Stimulated activated CD4-positive, alpha-beta T cell treated with anti-CD3 and anti-CD28 coated beads, Interleukin-4, amount 100 ng/mL, for 24 hours (primary cell): ENCODE measurements around the gene SLC25A45.

Experiments used
- DNase-seq: peaks from one replicate; pipeline ENCODE4 v3.0.0-alpha.2; 2020

SLC25A45 gene

DNA sequence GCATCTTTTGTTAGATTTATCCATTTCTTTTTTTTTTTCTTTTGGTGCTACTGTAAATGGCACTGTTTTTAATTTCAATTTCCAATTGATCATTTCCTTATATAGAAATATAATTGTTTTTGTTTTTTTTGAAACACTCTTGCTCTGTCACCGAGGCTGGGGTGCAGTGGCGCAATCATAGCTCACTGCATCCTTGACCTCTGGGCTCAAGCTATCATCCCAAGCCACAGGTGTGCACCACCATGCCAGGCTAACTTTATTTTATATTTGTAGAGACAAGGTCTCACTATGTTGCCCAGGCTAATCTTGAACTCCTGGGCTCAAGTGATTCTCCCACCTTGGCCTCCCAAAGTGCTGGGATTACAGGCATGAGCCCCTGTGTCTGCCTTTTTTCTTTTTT lies 20.3 kb upstream of the SLC25A45 start:
- DNase-seq: no peak

DNA sequence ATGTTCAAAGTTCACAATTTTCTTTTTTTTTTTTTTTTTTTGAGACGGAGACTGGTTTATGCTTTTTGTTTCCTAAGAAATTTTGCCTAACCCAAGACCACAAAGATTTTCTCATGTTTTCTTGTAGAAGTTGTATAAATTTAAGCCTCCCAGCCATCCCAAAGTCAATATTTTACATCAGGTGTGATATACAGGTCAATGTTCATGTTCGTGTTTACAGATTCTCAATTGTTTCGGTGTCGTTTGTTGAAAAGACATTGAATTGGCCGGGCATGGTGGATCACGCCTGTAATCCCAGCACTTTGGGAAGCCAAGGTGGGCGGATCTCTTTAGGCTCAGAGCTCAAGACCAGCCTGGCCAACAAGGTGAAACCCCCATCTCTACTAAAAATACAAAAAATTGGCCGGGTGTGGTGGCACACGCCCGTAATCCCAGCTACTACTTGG lies 19.4 kb upstream of the SLC25A45 start:
- DNase-seq: no peak

- DNase-seq: no peak
These were observed 18.8 kb upstream of the SLC25A45 start for GRCh38 chr11:65401073-65401802.

GRCh38 chr11:65400307-65401072 lies 18.0 kb upstream of the SLC25A45 start:
- DNase-seq: no peak

DNA sequence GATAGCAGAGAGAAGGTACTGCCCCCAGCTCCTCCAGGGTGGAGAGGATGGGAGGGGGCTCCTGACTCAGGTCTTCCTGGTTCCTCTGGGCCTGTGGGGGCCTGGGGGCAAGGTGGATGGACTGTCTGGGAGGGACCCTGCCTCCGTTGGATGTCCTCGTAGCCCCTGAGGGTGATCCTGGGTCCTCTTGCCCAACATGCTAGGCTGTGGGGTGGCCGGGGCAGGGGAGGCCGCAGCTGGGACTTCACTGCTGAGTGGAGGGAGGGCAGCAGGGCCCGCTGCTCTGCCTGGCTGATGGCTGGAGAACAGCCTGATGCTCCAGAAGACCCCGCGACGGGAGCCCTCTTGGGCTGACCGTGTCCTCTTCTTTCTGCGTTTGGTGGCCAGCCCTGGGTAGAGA lies 17.4 kb upstream of the SLC25A45 start:
- no peak for DNase-seq

DNA sequence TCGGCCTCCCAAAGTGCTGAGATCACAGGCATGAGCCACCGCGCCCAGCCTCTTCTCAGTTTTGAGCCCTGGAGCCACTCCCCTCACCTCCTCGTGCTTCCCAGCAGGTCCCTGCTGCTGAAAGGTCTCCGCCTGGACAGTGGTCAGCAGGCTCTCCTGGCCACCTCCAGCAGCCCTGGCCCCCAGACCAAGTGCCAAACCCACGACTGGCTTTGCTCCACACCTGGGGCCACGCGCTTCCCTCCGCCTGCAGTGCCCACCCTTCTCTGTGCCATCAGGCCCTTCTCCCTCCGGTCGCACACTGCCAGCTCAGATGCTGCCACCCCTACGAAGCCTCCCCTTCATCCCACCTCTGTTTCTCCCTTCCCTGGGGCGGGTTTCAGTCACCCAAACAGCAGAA lies 16.8 kb upstream of the SLC25A45 start:
- DNase-seq: no peak

DNA sequence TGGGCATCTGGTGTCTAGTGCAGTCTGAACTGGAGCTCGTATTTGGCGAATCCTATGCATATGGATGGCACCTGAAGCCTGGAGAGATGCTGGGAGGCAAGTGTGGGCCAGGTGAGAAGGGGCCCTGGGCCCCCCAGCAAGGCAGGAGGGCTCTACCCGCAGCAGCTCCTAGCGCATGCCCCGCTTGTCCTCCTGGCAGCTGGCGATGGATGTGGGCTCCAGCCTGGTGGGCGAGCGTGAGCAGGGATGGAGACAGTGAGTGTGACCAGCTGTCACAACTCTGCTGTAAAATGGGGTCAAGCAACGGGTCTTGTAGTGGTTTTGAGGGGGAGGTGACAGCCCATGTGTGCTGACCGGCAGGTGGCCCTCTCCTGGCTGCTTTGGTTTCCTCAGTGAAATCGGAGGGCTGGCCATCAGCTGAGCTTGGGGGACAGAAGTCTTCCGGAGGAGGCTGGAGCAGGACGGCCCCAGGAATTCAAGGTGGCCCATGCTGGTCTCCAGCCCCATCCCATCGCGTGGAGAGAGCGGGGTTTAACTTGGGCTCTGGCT lies 16.0 kb upstream of the SLC25A45 start:
- DNase-seq: no peak

DNA sequence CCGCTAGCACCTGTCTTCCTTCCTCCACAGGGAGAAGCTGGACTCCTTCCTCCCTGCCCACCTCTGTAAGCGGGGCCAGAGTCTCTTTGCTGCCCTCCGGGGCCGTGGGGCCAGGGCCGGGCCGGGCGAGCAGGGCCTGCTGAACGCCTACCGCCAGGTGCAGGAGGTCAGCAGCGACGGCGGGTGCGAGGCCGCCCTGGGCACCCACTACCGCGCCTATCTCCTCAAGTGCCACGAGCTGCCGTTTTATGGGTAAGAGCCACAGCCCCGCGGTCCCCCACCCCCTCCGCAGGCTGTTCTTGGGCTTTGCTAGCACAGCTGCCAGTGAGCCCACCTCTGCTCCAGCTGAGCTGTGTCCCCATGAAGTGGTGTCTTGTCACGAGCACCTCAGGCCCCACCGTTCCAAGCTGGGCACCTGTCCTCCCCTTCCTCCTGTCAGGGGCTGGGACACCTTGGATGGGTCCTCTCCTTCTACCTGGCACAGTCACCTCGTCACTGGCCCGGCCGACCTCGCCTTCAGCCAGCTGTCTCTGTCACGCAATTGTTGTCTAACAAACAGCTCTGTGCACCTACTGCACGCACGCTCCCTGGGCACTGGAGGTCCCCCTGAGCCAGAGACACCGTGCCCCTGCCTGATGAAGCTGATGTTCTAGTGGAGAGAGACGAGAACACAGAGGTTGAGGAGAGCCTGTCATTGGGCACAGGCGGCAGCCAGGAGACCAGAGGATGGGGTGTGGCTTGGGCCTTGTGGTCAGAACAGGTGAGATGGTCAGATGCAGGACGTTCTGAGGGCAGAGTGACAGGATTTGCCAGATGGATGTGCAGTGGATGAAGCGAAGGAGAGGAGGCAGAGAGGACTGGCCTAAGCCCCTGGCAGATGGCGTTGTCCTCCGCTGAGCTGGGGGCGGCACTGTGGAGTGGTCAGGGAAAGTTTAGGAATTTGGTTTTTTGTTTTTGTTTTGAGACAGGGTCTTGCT lies 14.6 kb upstream of the SLC25A45 start:
- DNase-seq: no peak

DNA sequence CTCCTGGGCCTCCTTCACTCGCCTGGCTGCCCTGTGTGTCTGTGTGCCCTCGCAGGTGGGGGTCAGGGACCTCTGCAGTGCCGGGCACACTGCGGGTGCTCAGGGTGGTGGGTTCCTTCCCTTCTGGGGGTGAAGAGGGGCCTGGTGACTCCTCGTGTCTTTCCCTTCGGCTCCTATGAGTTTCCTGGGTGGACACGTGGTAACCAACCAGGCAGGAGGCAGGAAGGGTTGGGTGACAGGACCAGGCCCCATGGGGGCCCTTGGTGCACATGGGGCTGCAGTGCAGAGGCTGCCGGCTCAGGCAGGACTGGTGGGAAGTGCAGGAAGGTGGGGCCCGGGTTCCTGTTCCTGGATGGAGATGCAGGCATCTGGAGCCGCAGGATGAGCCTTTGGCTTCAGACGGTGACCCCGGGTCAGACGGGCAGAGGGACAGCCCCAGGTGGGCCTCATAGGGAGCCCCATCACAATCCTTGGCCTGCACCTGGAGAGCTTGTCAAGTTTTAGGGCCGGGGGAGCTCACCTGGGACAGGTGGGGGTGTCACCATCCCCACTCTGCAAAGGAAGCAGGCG lies 13.6 kb upstream of the SLC25A45 start:
- DNase-seq: no peak

DNA sequence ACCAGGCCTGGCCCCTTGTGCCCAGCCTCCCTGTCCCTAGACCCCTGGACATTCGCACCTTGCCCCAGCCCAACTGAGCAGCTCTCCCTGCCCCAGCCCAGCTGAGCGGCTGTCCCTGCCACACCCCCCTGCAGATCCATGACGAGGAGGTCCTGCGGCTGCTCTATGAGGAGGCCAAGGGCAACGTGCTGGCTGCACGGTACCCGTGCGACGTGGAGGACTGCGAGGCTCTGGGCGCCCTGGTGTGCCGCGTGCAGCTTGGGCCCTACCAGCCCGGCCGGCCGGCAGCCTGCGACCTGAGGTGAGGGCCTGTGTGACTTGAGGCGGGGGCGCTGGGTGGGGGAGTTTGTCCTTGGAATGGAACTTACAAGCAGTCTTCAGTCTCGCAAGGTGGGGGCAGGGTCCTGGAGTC lies 11.7 kb upstream of the SLC25A45 start:
- no peak for DNase-seq

- no peak for DNase-seq
These were observed 11.2 kb upstream of the SLC25A45 start for GRCh38 chr11:65393513-65394079.

DNA sequence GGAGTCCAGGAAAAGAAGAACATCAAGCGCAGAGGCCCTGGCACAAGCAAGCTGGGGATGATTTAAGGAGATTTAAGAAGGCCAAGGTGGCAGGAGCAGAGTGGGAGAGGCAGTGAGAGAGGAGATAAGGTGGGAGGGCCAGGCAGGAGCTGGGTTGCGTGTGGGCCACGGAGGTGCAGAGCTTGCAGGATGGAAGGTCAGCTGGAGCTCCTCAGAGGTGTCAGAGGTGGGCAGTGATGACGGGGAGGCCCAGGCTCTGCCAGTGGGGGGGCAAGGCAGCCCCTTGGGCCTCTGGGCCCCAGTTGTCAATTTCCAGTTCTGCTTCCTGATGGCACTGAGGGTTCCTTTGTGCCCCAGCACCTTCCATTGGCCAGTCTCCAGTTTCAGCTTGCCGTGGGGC lies 10.5 kb upstream of the SLC25A45 start:
- no peak for DNase-seq

GRCh38 chr11:65392186-65392829 lies 9.9 kb upstream of the SLC25A45 start:
- DNase-seq: no peak

GRCh38 chr11:65390996-65391395 lies 8.6 kb upstream of the SLC25A45 start:
- no peak for DNase-seq

GRCh38 chr11:65390099-65390941 lies 7.9 kb upstream of the SLC25A45 start:
- DNase-seq: no peak

- DNase-seq: no peak
These were observed 7.0 kb upstream of the SLC25A45 start for GRCh38 chr11:65389294-65389980.

- DNase-seq: no peak
These were observed 6.3 kb upstream of the SLC25A45 start for GRCh38 chr11:65388731-65389130.

DNA sequence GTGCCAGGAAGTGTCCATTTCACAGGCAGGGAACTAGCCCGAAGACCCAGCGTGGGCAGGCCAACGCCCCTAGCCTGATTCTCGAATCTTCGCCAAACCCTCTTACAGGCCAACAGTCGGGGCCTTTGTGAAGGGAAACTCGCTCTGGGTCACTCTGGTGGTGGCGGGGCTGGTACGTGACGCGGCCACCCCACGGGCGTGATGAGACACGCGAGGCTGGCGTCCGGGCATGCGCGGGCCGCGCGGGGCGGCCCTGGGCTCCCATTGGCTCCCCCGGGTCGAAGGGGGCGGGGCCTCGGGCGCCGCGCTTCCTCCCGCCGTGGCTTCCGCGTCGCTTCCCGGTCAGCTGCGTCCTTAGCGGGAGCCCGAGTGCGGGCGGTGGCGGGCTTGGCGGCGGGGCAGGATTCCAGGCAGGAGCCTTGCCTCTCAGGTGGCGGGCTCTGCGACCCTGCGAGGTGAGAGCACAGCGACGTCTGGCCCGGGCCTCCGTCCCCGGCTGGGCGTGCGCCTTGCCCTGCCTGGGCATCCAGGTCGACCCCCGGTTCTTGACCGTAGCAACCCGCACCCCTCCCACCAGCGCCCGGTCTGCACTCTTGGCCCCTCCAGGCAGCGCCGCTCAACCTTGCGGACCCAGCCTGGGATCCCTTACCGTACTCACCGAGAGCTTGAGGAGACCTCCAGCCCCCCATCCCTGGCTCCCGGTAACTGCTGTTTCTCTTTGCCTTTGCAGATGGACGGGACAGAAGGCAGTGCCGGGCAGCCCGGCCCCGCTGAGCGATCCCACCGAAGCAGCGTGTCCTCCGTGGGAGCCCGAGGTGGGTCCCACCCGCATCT lies 4.1 kb upstream of the SLC25A45 start, which contains the start of gene FRMD8:
TSS of gene FRMD8 (plus strand) at position 331 of the 834 bp plus-strand sequence. CDS start at position 731, 400 bp downstream.
- peak; percentile 87 for DNase-seq
